ENCODE measurements around the gene ERAL1. TPM values are rescaled to one million over a fixed set of nuclear protein-coding genes. Genes with fewer than 3 reads are reported as not detected.

ERAL1 gene
- total RNA-seq, 1 experiment from 2014 or later = 47.1 TPM

- H4K20me1 ChIP-seq (ENCODE audit: insufficient read depth) = no peaks in the 10 kb centered on the region
- peak overlapping the region; percentile 89 for H3K4me2 ChIP-seq
- TSS peak; percentile 73 for BruUV-seq (replicated peaks)
- no peak for TF ChIP-seq EZH2 (IDR thresholded peaks at IDR 0.05; ENCODE audit: low read depth)
- no peak for TF ChIP-seq CTCF (conservative IDR thresholded peaks at IDR 0.05)
- no peaks in the 10 kb centered on the region for H3K36me3 ChIP-seq (ENCODE audit: low read depth)
- DNase-seq = no peak
- H3K79me2 ChIP-seq (ENCODE audit: low read depth) = peaks cover 15% of the 10 kb centered on the region
- H3K27ac ChIP-seq = no peak overlapping the region
- peak overlapping the region; percentile 65 for H3K4me3 ChIP-seq
- no peaks in the 10 kb centered on the region for H3K9me2 ChIP-seq (ENCODE audit: insufficient read depth)
- H3K4me1 ChIP-seq (replicated peaks; ENCODE audit: insufficient read depth) = peaks cover 5% of the 10 kb centered on the region; the same call in 1 of the 2 replicates
- ChIA-PET CTCF (interaction anchor here (0.6 to 0.8 kb wide), 2 partner anchors 90 to 92 kb away, joined by 3 to 4 read pairs; no protein-coding TSS in a partner anchor), POLR2A (ENCODE audit: unreplicated experiment) (interaction anchor here (0.6 kb wide), 2 partner anchors 108 to 129 kb away, joined by 3 to 9 read pairs; no protein-coding TSS in a partner anchor)
- H3K9me3 ChIP-seq (ENCODE audit: insufficient read depth, low read depth) = no peaks in the 10 kb centered on the region
- no peaks in the 10 kb centered on the region for H3K27me3 ChIP-seq (ENCODE audit: insufficient read depth, low read depth)
- no peaks in the 10 kb centered on the region; the same call in 1 of the 2 replicates for H3F3A ChIP-seq (ENCODE audit: insufficient read depth, low read depth)
- intact Hi-C loops (cut with micrococcal nuclease; ENCODE audit: unreplicated experiment) = no loop called here
- peak overlapping the region; percentile 97 for H2AFZ ChIP-seq
These were observed 492 bp downstream of the ERAL1 start for GRCh38 chr17:28855336-28855679.

GRCh38 chr17:28856028-28856574 is 1.3 kb downstream of the ERAL1 start:
- Histone ChIP-seq H3K9me2 (ENCODE audit: insufficient read depth) (no peaks in the 10 kb centered on the region), H3K27ac (no peak overlapping the region), H3K4me1 (replicated peaks; ENCODE audit: insufficient read depth) (peaks cover 5% of the 10 kb centered on the region; the same call in 1 of the 2 replicates), H3F3A (ENCODE audit: insufficient read depth, low read depth) (no peaks in the 10 kb centered on the region; the same call in 1 of the 2 replicates), H4K20me1 (ENCODE audit: insufficient read depth) (no peaks in the 10 kb centered on the region), H3K79me2 (ENCODE audit: low read depth) (peaks cover 15% of the 10 kb centered on the region), H3K36me3 (ENCODE audit: low read depth) (no peaks in the 10 kb centered on the region), H3K4me2 (peak overlapping the region; percentile 89), H2AFZ (no peak overlapping the region), H3K9me3 (ENCODE audit: insufficient read depth, low read depth) (no peaks in the 10 kb centered on the region), H3K4me3 (peak overlapping the region; percentile 65; the same call in 1 of the 2 replicates), H3K27me3 (ENCODE audit: insufficient read depth, low read depth) (no peaks in the 10 kb centered on the region)
- CTCF ChIA-PET = interaction anchor here (0.6 to 0.8 kb wide), 4 partner anchors 26 to 129 kb away, joined by 3 to 4 read pairs (median 3); no protein-coding TSS in a partner anchor
- intact Hi-C loops (cut with micrococcal nuclease; ENCODE audit: unreplicated experiment) = no loop called here
- no peak for TF ChIP-seq CTCF (conservative IDR thresholded peaks at IDR 0.05)
- TF ChIP-seq EZH2 (IDR thresholded peaks at IDR 0.05; ENCODE audit: low read depth) = no peak
- no peak for DNase-seq
- BruUV-seq (replicated peaks) = no TSS peak
- POLR2A ChIA-PET (ENCODE audit: unreplicated experiment) = interaction anchor here (0.6 to 0.7 kb wide), 3 partner anchors 42 to 139 kb away, joined by 6 to 12 read pairs (median 9); no protein-coding TSS in a partner anchor

GRCh38 chr17:28857905-28858800 is 3.3 kb downstream of the ERAL1 start:
- H3K4me3 ChIP-seq = no peak overlapping the region
- intact Hi-C loops (cut with micrococcal nuclease; ENCODE audit: unreplicated experiment) = no loop called here
- H4K20me1 ChIP-seq (ENCODE audit: insufficient read depth) = no peaks in the 10 kb centered on the region
- ChIA-PET POLR2A (ENCODE audit: unreplicated experiment) (no interaction called here), CTCF (no interaction called here)
- H3K36me3 ChIP-seq (ENCODE audit: low read depth) = no peaks in the 10 kb centered on the region
- BruUV-seq (replicated peaks) = no TSS peak
- no peaks in the 10 kb centered on the region for H3K27me3 ChIP-seq (ENCODE audit: insufficient read depth, low read depth)
- H3K4me2 ChIP-seq = no peak overlapping the region
- H3K79me2 ChIP-seq (ENCODE audit: low read depth) = peaks cover 15% of the 10 kb centered on the region
- H3K27ac ChIP-seq = no peak overlapping the region
- no peaks in the 10 kb centered on the region for H3K9me2 ChIP-seq (ENCODE audit: insufficient read depth)
- TF ChIP-seq CTCF (conservative IDR thresholded peaks at IDR 0.05) (no peak), EZH2 (IDR thresholded peaks at IDR 0.05; ENCODE audit: low read depth) (no peak)
- DNase-seq = no peak
- H3K9me3 ChIP-seq (ENCODE audit: insufficient read depth, low read depth) = no peaks in the 10 kb centered on the region
- peaks cover 5% of the 10 kb centered on the region; the same call in 1 of the 2 replicates for H3K4me1 ChIP-seq (replicated peaks; ENCODE audit: insufficient read depth)
- H3F3A ChIP-seq (ENCODE audit: insufficient read depth, low read depth) = peaks cover 3% of the 10 kb centered on the region; the same call in 1 of the 2 replicates
- no peak overlapping the region for H2AFZ ChIP-seq
